Body of pancreas (tissue), 4 donors: ENCODE data around the gene SCN1B. TPM values are rescaled to one million over a fixed set of nuclear protein-coding genes. Genes with fewer than 3 reads are reported as not detected.

Experiments used
- ATAC-seq: fragments of 150-250 bp; one replicate; pipeline ENCODE4 v1.9.1; 2016
- DNase-seq, 4 donors: peaks; one replicate each; pipeline ENCODE4 v3.0.0-alpha.2; 2019
- H3K27ac ChIP-seq, 4 donors: fragments of 200-600 bp; sonication (generic); 1 replicate in 3 of 4; 2 replicates in 1 of 4; pipeline versions ENCODE4 v1.5.1 to v1.6.1; 2016 to 2019; ENCODE audit warnings: mild to moderate bottlenecking in 1 of 4, mixed read lengths in 1 of 4, moderate library complexity in 1 of 4
- H3K27me3 ChIP-seq, 2 donors: fragments of 200-600 bp; sonication (generic); one replicate each; pipeline ENCODE4 v1.6.0; 2016; ENCODE audit warnings: mild to moderate bottlenecking in 1 of 2
- H3K36me3 ChIP-seq, 2 donors: fragments of 200-600 bp; sonication (generic); replicated peaks in 1 of 2; 2 replicates each; pipeline ENCODE4 v1.5.1; 2016; ENCODE audit warnings: low read depth in 2 of 2; ENCODE audit not compliant: insufficient read depth in 1 of 2
- H3K4me1 ChIP-seq: fragments of 200-600 bp; sonication (generic); one replicate; pipeline ENCODE4 v1.6.0; 2016
- H3K4me3 ChIP-seq, 2 donors: fragments of 200-600 bp; sonication (generic); 1 replicate in 1 of 2; 2 replicates in 1 of 2; pipeline ENCODE4 v1.5.1; 2016 to 2019
- H3K9me3 ChIP-seq, 3 donors: fragments of 200-600 bp; sonication (generic); 1 replicate in 2 of 3; 2 replicates in 1 of 3; pipeline ENCODE4 v1.5.1; 2016
- POLR2A ChIP-seq, 3 donors: fragments of 450-650 bp; IDR thresholded peaks; one replicate each; pipeline ENCODE4 v1.6.1; 2016; ENCODE audit warnings: antibody characterized with exemption in 3 of 3, mild to moderate bottlenecking in 2 of 3
- WGBS, 2 donors: methylation state at CpG; one replicate each; pipeline ENCODE4 v1.1.5; 2017; 5-methylcytosine and 5-hydroxymethylcytosine counted together
- intact Hi-C: fragments of 100-400 bp; cut with DNase I; formaldehyde crosslinking; loops from one replicate; pipeline ENCODE4 v1.15.1; 2023
- total RNA-seq, 2 donors: library from RNA; depleted of rRNA; stranded (reverse); fragments of >200 nt; gene quantifications; one replicate each; pipeline ENCODE4 v1.1.0, GENCODE V29; 2016
- TF ChIP-seq, protein P1 (sequence below), 7 experiments: fragments of 450-650 bp in 4 of 7; fragments of 200-600 bp in 3 of 7; sonication (generic) in 3 of 7; IDR thresholded peaks; one replicate each; pipeline ENCODE4 v1.5.1; 2016 to 2019; ENCODE audit warnings: antibody characterized with exemption in 7 of 7

SCN1B gene
- total RNA-seq, 2 donors from 2014 or later = 2.3 to 23.6 TPM

DNA sequence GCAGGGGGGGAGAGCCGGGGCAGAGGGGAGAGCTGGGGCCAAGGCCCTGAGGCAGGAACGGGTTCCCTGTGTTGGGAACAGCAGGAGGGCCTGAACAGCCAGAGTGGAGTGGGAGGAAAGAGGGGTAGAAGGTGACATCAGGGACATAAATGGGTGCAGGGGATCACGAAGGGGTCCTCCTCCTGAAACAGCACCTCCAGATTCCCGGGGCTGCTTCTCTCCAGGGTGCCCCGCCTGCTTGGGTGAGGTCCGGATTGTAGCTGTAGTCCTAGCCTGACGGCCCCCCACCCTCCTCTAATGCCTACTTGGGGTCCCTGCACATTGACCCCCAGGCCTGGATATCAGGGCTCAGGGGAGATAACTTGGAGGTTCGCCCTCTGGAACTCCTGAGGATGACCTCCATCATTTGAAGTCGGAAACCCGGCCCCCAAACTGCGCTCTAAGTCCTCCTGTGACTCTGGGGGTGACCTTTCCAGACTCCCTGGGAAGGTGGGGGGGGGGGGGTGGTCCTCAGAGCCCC is 473 bp upstream of the SCN1B start:
- H3K36me3 ChIP-seq = peaks cover 7 to 10% of the 10 kb centered on the region in 2 donors
- TF ChIP-seq, protein P1, sequence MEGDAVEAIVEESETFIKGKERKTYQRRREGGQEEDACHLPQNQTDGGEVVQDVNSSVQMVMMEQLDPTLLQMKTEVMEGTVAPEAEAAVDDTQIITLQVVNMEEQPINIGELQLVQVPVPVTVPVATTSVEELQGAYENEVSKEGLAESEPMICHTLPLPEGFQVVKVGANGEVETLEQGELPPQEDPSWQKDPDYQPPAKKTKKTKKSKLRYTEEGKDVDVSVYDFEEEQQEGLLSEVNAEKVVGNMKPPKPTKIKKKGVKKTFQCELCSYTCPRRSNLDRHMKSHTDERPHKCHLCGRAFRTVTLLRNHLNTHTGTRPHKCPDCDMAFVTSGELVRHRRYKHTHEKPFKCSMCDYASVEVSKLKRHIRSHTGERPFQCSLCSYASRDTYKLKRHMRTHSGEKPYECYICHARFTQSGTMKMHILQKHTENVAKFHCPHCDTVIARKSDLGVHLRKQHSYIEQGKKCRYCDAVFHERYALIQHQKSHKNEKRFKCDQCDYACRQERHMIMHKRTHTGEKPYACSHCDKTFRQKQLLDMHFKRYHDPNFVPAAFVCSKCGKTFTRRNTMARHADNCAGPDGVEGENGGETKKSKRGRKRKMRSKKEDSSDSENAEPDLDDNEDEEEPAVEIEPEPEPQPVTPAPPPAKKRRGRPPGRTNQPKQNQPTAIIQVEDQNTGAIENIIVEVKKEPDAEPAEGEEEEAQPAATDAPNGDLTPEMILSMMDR (IDR thresholded peaks at IDR 0.05) = no peak
- TF ChIP-seq POLR2A (IDR thresholded peaks at IDR 0.05) = peak in 1 of 3 donors; percentile 11
- intact Hi-C loops = loop anchor here (5.0 kb wide), 1 partner anchor 67 kb away; the partner anchor contains the start of gene ZNF792
- H3K27me3 ChIP-seq = peaks cover 0 to 3% of the 10 kb centered on the region in 2 donors
- 22 to 26% methylated on average over 7 to 11 of the region's 11 CpGs for WGBS, 2 donors
- H3K27ac ChIP-seq = no peak overlapping the region
- DNase-seq = no peak
- H3K9me3 ChIP-seq = no peaks in the 10 kb centered on the region
- H3K4me1 ChIP-seq = peaks cover 28% of the 10 kb centered on the region
- H3K4me3 ChIP-seq = no peak overlapping the region
- no peak for ATAC-seq

DNA sequence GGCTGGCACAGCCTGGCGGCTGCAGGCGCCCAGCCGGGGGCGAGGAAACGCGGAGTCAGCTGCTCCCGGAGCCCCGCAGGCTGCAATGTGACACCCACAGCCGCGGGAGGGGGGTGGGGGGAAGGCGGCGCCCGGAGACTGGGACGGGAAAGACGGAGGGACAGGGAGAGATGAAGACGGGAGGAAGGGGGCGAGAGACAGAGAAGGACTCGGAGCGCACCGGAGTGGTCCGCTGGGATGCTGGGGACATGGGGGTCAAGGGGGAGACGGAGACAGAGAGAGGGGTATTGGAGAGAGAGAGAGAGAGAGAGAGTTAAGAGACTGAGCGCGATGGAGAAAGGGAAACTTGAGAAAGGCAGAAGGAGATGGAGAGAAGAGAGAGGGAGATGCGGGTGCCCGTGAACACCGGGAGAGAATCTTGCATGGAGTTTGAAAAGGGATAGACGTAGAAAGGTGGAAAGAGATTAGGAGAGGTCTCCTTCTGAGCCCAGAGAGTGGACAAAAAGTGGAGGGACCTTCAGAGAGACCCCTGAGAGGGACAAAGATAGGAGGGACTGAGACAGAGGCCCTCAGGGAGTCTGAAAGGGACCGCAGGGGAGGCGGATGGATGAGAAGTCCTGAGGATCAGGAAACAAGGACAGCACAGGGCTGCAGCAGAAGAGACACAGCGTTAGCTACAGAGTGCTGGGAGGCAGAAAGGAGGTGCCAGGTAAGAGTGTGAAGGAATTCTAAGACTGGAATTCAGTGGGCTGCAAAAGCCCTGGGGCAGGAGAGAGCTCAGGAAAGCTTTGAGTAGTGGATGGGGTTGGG is 1.0 kb downstream of the SCN1B start:
- 13 to 16% methylated on average over 25 to 30 of the region's 31 CpGs for WGBS, 2 donors
- no peak overlapping the region for H3K27ac ChIP-seq
- peak in 1 of 3 donors; percentile 16 for TF ChIP-seq POLR2A (IDR thresholded peaks at IDR 0.05)
- TF ChIP-seq, protein P1 (IDR thresholded peaks at IDR 0.05) = no peak
- peaks cover 28% of the 10 kb centered on the region for H3K4me1 ChIP-seq
- ATAC-seq (peak; percentile 19), DNase-seq (no peak)
- no peaks in the 10 kb centered on the region for H3K9me3 ChIP-seq
- peaks cover 0 to under 1% of the 10 kb centered on the region in 2 donors for H3K36me3 ChIP-seq
- no peak overlapping the region for H3K4me3 ChIP-seq
- intact Hi-C loops = no loop called here
- peaks cover 0 to 3% of the 10 kb centered on the region in 2 donors for H3K27me3 ChIP-seq

DNA sequence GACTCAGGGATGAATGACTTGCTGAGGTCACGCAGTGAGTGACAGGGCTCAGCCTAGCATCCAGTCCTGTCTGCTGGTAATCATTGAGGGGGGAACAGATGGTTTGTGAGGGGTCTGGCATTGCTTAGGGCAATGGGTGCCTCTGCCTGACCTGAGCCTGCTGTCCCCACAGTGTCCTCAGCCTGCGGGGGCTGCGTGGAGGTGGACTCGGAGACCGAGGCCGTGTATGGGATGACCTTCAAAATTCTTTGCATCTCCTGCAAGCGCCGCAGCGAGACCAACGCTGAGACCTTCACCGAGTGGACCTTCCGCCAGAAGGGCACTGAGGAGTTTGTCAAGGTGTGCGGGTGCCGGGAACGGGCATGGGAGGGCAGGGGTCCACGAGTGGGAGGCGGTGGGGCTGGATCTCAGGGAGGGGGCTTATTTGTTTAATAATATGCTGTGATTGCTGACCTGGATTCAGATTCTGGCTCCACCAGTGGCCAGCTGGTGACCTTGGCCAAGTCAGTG is 2.1 kb downstream of the SCN1B start:
- H3K27me3 ChIP-seq = peaks cover 0 to 3% of the 10 kb centered on the region in 2 donors
- ATAC-seq (no peak), DNase-seq (no peak)
- no peak overlapping the region for H3K27ac ChIP-seq
- no peak for TF ChIP-seq POLR2A (IDR thresholded peaks at IDR 0.05)
- TF ChIP-seq, protein P1 (IDR thresholded peaks at IDR 0.05) = no peak
- peaks cover 28% of the 10 kb centered on the region for H3K4me1 ChIP-seq
- no peak overlapping the region for H3K4me3 ChIP-seq
- intact Hi-C loops = no loop called here
- no peaks in the 10 kb centered on the region for H3K36me3 ChIP-seq
- 80 to 88% methylated on average over 5 to 17 of the region's 17 CpGs for WGBS, 2 donors
- H3K9me3 ChIP-seq = no peaks in the 10 kb centered on the region

DNA sequence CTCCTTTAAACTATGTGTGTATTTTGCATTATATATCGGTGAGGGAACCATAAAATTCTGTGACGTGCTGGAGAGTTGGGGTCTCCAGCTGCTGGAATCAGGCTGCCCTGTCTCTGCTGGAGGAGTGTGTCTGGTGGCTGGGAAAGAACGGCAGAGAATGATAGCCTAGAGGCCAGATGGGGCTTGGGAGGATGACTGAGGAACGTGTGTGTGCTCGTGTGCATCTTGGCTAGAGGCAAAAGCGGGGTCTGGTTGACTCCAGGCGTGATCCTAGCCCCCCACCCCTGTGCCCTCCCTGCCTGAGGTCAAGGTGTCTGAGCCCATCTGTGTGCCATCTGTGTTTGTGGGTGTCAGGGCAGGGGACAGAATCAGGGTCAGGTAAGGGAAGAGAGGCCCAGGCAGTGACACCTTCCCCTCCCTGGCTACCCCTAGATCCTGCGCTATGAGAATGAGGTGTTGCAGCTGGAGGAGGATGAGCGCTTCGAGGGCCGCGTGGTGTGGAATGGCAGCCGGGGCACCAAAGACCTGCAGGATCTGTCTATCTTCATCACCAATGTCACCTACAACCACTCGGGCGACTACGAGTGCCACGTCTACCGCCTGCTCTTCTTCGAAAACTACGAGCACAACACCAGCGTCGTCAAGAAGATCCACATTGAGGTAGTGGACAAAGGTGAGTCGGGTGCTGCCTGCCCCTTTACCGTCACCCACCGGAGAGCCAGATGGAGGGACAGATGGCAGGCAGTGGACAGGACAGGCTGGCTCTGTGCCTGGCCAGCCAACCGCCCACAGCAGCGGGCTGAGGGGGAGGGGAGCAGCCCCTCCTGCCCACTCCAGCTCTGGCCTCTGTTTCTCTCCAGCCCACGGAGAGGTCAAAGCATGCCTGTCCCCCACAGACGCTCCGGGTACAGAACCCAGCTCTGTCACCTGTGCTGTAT is 3.1 kb downstream of the SCN1B start:
- Histone ChIP-seq H3K4me1 (peaks cover 22% of the 10 kb centered on the region), H3K4me3 (no peak overlapping the region), H3K27me3 (peaks cover 0 to 3% of the 10 kb centered on the region in 2 donors), H3K36me3 (no peaks in the 10 kb centered on the region), H3K27ac (no peak overlapping the region), H3K9me3 (no peaks in the 10 kb centered on the region)
- intact Hi-C loops = no loop called here
- WGBS, 2 donors = 86 to 87% methylated on average over 22 to 30 of the region's 30 CpGs
- DNase-seq (no peak), ATAC-seq (no peak)
- no peak for TF ChIP-seq POLR2A (IDR thresholded peaks at IDR 0.05)
- TF ChIP-seq, protein P1 (IDR thresholded peaks at IDR 0.05) = no peak
